ENCODE measurements around the gene EMC8. TPM values are rescaled to one million over a fixed set of nuclear protein-coding genes. Genes with fewer than 3 reads are reported as not detected.
"Not testable (repeated sequence)": the region's sequence is repeated elsewhere in the genome, so short reads cannot be mapped to it uniquely, and the experiment has no call there.

The EMC8 gene
- total RNA-seq, 4 donors from 2014 or later: 23.4 to 32.5 (median 26.8) TPM

DNA sequence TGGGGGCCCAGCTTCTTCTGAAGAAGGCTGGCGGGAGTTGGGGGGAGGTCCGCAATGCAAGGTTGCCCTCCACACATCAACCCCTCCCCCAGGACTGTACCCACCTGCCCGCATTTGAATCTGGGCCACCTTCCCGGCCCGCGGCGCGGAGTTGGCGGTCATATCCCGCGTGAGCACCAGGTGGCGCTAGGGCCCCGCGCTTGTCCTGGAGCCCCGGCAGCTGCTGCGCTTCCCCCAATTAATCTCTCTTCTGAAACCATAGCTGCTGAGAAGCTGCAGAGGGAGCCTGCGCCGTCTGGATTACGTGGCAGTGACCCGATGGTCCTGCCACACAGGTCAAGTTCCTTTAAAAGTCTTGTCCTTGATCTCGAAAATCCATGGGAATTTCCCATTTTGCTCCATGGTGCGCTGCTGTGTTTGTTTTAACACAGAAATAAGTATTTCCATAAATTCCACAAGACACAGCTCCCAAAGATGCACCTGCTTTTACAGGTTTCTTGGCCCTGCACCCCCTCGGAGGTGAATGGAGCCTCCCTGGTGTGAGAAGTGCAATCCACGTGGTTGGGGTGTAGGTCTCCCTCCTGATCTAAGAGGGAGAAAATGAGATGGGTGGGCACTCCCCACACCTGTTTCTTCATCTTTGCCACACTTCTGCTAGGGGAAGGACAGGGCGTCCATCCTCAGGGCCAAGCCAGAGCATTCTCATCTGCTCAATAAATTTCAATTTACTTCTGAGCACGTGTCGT lies 22.2 kb upstream of the EMC8 start:
- TF ChIP-seq EP300 (IDR thresholded peaks at IDR 0.05): no peak
- TF ChIP-seq, protein P1, sequence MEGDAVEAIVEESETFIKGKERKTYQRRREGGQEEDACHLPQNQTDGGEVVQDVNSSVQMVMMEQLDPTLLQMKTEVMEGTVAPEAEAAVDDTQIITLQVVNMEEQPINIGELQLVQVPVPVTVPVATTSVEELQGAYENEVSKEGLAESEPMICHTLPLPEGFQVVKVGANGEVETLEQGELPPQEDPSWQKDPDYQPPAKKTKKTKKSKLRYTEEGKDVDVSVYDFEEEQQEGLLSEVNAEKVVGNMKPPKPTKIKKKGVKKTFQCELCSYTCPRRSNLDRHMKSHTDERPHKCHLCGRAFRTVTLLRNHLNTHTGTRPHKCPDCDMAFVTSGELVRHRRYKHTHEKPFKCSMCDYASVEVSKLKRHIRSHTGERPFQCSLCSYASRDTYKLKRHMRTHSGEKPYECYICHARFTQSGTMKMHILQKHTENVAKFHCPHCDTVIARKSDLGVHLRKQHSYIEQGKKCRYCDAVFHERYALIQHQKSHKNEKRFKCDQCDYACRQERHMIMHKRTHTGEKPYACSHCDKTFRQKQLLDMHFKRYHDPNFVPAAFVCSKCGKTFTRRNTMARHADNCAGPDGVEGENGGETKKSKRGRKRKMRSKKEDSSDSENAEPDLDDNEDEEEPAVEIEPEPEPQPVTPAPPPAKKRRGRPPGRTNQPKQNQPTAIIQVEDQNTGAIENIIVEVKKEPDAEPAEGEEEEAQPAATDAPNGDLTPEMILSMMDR (IDR thresholded peaks at IDR 0.05): peak in 3 of 4 experiments; percentile 98 to 99 (median 99)
- TF ChIP-seq POLR2AphosphoS5 (IDR thresholded peaks at IDR 0.05): peak; percentile 50
- ATAC-seq: peak; percentile 85

DNA sequence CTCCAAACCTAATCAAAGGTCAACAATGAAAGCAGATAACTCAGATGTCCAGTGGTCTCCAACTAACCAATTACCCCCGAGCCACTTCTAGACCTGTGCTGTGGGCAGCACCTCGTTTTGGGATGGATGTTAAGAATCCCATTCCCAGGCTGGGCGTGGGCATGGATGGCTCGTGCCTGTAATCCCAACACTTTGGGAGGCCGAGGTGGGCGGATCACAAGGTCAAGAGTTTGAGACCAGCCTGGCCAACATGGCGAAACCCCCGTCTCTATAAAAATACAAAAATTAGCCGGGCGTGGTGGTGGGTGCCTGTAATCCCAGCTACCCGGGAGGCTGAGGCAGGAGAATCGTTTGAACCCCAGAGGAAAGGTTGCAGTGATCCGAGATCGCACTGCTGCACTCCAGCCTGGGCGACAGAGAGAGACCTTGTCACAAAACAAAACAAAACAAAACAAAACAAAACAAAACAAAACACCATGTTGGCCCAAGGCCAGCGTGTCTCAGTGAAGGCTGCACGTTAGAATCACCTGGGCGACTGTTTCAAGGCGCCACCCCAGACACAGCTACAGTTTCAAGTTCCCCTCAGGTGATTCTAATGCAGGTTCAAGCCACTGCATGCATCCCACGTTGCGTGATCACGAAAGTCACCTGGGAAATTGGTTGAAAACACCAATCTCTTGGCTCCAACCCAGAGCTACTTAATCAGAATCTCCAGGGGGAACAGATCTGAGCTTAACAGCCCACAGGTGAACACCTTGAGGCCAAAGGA lies 21.4 kb upstream of the EMC8 start:
- Histone ChIP-seq H3K9me3 (no peaks in the 10 kb centered on the region), H3K36me3 (no peaks in the 10 kb centered on the region), H3K27ac (no peak overlapping the region), H3K27me3 (no peaks in the 10 kb centered on the region), H3K4me1 (peaks cover 0 to 25% (median 0%) of the 10 kb centered on the region in 3 donors), H3K4me3 (no peak overlapping the region)
- WGBS, 2 donors (ENCODE audit: low coverage in 1 of 2): 20 to 41% methylated on average over 6 to 9 of the region's 22 CpGs
- TF ChIP-seq POLR2A (IDR thresholded peaks at IDR 0.05) (no peak), POLR2AphosphoS5 (IDR thresholded peaks at IDR 0.05) (no peak), EP300 (IDR thresholded peaks at IDR 0.05) (no peak)
- TF ChIP-seq, protein P1 (IDR thresholded peaks at IDR 0.05): no peak
- no peak for ATAC-seq

More for the DNA sequence above, 22.2 kb upstream of the EMC8 start:
- Histone ChIP-seq H3K27ac (no peak overlapping the region), H3K4me1 (peaks cover 0 to 25% (median 0%) of the 10 kb centered on the region in 3 donors), H3K36me3 (no peaks in the 10 kb centered on the region), H3K9me3 (no peaks in the 10 kb centered on the region), H3K4me3 (no peak overlapping the region), H3K27me3 (no peaks in the 10 kb centered on the region)
- WGBS, 2 donors (ENCODE audit: low coverage in 1 of 2): 0 to 24% methylated on average over 2 to 6 of the region's 27 CpGs

DNA sequence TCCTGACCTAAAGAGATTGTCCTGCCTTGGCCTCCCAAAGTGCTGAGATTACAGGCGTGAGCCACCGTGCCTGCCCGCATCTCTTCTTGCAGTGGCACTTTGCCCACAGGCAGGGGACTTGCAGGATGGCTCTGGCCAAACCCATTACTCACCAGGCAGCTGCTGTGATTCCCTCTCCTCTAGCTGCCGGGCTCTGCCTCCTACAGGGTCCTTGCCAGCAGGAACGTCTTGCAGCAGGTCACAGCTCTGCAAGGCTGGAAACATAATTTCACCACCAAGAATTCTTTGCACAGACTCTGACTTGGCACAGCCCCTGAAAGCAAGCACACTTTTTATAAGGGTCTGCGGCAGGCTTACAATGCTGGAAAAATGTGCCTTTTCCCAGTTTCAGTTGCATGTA lies 20.4 kb upstream of the EMC8 start:
- Histone ChIP-seq H3K4me3 (no peak overlapping the region), H3K27me3 (peaks cover 1% of the 10 kb centered on the region), H3K9me3 (no peaks in the 10 kb centered on the region), H3K4me1 (peaks cover 0 to 25% (median 0%) of the 10 kb centered on the region in 3 donors), H3K36me3 (no peaks in the 10 kb centered on the region), H3K27ac (no peak overlapping the region)
- WGBS, 2 donors (ENCODE audit: low coverage in 1 of 2): 67% methylated on average over 1 of the region's 6 CpGs; no CpG with 5 or more reads in 1 of the 2 donors
- no peak for ATAC-seq
- TF ChIP-seq POLR2AphosphoS5 (IDR thresholded peaks at IDR 0.05): no peak
- TF ChIP-seq, protein P1 (IDR thresholded peaks at IDR 0.05): no peak
- TF ChIP-seq EP300 (IDR thresholded peaks at IDR 0.05): no peak
- no peak for TF ChIP-seq POLR2A (IDR thresholded peaks at IDR 0.05)

DNA sequence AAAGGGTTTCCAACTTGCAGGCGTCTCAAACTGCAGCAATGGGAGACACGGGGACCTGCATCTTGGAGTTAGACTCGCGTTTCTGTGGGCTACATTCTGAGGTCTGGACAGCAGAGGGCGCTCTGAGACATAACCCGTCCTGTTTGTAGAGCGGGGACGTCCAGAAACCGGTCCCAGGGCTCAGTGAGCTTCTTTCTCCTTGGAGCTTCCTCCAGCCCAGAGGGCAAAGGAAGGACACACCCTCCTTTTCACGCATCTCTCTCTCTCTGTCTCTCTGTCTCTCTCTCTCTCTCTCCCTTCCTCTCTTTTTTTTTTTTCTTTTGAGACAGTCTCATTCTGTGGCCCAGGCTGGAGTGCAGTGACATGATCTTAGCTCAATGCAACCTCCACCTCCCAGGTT lies 19.9 kb upstream of the EMC8 start:
- H3K27ac ChIP-seq: no peak overlapping the region
- WGBS, 2 donors (ENCODE audit: low coverage in 1 of 2): 3% methylated on average over 10 of the region's 10 CpGs; no CpG with 5 or more reads in 1 of the 2 donors
- no peaks in the 10 kb centered on the region for H3K36me3 ChIP-seq
- peak; percentile 64 for ATAC-seq
- no peaks in the 10 kb centered on the region for H3K9me3 ChIP-seq
- H3K4me3 ChIP-seq: no peak overlapping the region
- peaks cover 0 to 25% (median 0%) of the 10 kb centered on the region in 3 donors for H3K4me1 ChIP-seq
- peaks cover 4% of the 10 kb centered on the region for H3K27me3 ChIP-seq
- TF ChIP-seq, protein P1 (IDR thresholded peaks at IDR 0.05): peak in 3 of 4 experiments; percentile 62 to 82 (median 69)
- no peak for TF ChIP-seq POLR2AphosphoS5 (IDR thresholded peaks at IDR 0.05)

DNA sequence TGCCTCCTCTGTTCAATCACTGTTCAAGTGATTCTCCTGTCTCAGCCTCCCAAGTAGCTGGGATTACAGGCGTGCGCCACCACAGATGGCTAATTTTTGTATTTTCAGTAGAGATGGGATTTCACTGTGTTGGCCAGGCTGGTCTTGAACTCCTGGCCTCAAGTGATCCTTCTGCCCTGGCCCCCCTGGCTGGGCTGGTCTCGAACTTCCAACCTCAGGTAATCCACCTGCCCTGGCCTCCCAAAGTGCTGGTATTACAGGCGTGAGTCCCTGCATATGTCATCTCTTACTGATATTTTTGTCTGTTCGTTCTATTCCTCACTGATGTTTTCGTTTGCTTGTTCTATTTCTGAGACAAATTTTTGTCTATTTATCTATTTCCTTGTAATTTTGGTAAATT lies 17.9 kb upstream of the EMC8 start:
- H3K36me3 ChIP-seq, H3K27ac ChIP-seq, ATAC-seq, H3K27me3 ChIP-seq, H3K9me3 ChIP-seq, H3K4me3 ChIP-seq: not testable (repeated sequence)
- WGBS, 2 donors (ENCODE audit: low coverage in 1 of 2): 80 to 81% methylated on average over 2 to 4 of the region's 6 CpGs
- peaks cover 0 to 25% (median 0%) of the 10 kb centered on the region in 3 donors for H3K4me1 ChIP-seq

Data from gastroesophageal sphincter (tissue), 4 donors.